GM21825 (cell line): ENCODE measurements around the gene COL4A2.

Experiments used
- ATAC-seq: cut with Tn5 transposase; IDR thresholded peaks from one replicate; pipeline ENCODE4 v1.9.1; 2021; ENCODE audit warnings: mild to moderate bottlenecking, moderate library complexity; ENCODE audit not compliant: unreplicated experiment

COL4A2 gene

GRCh38 chr13:110289174-110289573 is 17.9 kb upstream of the COL4A2 start:
- ATAC-seq = no peak

DNA sequence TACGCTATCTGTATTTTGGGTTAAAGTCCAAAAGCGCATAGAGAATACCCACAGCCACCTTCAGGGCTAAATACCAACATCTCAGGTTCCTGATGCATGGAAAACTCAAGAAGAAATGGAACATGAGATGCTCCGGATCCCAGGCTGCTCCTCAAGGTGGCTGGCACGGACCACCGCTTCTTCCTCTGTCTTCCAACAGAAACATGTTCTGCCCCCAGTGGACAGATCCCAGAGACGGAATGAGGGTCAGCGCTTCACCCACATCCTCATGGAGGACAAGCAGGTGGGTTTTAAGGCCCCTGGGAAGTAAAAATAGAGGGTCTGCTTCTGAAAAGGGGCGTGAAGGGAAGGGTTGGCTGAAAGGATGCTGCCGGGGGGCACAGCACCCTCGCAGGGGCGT is 17.4 kb upstream of the COL4A2 start:
- no peak for ATAC-seq

DNA sequence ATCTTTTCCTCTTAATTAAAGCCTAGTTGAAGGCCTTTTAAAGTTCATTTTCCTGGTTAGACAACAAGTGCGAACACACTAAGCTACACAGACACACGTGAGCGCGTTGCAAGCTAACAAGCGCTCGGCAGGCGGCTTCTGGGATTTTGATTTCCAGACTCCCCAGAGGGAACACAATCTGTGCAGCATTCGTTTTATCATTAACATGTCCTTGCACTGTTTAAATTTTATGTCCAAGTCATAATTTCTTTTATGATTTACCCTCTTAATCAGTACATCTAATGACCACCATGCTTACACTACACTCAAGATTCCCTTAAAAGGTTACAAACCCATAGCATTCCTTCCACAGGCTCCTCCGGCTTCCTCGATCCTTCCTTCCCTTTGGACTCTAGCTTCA is 16.9 kb upstream of the COL4A2 start:
- ATAC-seq = no peak

GRCh38 chr13:110290826-110291225 is 16.3 kb upstream of the COL4A2 start:
- no peak for ATAC-seq

- no peak for ATAC-seq
These were observed 15.8 kb upstream of the COL4A2 start for GRCh38 chr13:110291286-110291685.

- ATAC-seq = no peak
These were observed 14.0 kb upstream of the COL4A2 start for GRCh38 chr13:110293037-110293436.

GRCh38 chr13:110293649-110294048 is 13.4 kb upstream of the COL4A2 start:
- no peak for ATAC-seq

DNA sequence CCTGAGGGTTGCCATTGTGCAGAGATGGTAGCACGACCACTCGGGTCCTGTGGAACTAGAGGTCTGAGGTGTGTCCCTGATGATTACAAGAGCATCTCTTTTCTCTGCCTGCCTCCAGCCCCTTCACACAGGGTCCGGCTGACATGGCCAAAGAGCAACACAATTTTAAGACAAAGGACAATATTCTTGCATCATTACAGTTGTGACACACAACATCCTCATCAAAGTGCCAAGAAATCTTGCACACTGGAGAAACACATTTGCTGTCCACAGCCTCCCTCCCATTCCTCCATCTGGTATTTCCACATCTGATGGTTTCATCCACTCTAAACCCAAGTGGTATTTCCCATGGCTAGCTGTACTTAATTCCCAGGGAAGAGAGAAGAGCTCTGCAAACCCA is 12.9 kb upstream of the COL4A2 start:
- ATAC-seq = no peak

DNA sequence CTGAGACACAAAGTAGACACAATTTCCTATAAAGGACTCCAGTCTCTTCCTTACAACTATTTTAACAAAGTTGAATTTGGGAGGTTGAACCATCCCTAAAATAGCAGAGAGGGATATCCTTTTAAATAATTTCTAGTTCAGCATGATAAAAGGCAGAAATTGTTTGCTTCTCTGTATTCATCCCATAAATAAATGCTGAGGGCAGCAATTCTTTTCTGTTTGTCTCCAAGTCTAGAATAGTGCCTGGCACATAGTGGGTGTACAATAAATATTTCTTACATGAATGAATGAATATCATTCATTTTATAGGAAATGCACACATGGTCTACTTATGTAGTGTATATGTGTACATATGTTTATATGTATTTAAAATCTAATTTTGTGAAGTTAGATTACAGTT is 12.5 kb upstream of the COL4A2 start:
- ATAC-seq = no peak

- no peak for ATAC-seq
These were observed 10.1 kb upstream of the COL4A2 start for GRCh38 chr13:110297011-110297410.

DNA sequence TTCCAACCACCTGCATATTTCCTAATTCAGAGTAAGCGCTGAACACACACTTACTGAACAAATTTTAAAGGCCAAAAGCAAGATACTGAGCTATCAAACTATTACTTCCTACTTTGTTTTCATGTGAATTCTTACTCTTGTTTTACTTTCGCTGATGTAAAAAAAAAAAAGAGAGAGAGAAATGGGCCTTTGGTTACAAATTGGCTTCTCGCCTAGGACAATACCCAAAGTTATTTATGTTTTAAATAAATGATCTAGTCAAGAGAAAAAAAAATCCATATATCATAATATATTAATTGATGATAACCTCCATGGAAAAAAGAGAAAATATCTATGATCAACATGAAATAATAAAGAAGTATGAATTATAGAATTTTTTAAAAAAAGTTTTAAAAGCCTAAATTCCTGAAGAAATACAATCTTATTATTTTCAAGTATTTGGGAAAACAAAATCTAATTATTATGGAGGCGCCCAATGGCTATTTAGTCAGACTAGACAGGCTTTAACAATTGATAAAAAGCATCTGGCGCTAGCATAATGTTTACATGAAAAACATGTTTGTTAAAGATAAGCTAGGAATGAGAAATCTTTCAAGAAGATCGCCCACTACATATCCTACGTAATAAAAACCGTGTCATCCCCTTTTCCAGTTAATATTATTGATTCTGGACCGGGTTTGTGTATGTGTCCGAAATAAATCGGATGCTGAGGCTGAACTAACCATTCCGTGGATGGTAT is 9.1 kb upstream of the COL4A2 start:
- no peak for ATAC-seq

- ATAC-seq = no peak
These were observed 8.4 kb upstream of the COL4A2 start for GRCh38 chr13:110298505-110299282.

- ATAC-seq = no peak
These were observed 7.7 kb upstream of the COL4A2 start for GRCh38 chr13:110299283-110299840.

DNA sequence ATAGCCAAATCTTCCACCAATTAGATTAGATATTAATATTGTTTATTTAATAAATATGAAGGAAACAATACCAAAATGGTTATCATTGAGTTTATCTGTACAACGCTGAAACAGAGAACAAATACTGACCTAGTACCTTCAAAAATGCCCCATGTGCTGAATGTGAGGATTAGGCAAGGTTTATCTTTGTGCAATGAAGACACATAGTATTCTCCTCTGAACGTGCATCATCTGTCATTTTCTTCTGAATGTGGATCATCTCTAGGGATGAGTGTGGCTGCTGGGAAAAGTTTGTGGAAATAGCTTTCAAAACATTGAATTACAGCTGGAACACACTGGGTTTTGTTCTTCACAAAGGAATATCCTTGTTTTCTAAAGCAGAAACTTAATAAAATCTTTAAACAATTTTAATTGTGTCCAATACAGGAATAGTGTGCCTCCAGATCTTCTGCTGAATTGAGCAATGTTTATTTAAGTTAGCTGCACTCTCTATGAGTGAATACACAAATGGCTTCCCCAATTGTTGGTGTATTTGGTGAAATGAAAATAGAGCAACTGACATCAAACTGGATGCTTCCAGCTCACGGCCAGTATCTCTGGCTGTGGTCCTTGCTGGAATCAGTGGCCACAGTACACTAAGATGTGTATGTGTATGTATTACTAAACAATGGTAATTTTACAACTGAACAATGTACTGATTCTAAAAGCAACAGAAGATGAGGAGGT is 6.8 kb upstream of the COL4A2 start:
- no peak for ATAC-seq

GRCh38 chr13:110301083-110301482 is 6.0 kb upstream of the COL4A2 start:
- ATAC-seq = no peak

GRCh38 chr13:110301606-110302553 is 5.2 kb upstream of the COL4A2 start:
- no peak for ATAC-seq

DNA sequence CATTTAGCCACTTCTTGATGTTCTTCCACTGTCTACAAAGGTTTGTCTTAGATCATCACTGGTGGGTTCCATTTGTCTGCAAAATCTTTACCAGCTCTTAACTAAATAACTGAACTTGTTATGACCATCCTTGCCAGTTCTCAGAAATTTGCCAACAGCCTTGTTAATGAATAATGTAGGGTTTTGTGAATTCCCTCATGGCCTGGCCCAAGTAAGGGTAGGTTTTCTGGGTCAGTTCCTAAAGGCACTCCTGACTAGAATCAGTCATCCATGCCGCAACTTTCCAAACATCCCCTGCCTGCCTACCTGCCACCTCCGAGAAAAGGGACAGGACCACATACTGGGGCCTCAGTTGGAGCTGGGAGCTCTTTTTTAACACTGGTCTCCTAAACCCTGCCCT is 4.1 kb upstream of the COL4A2 start:
- no peak for ATAC-seq

DNA sequence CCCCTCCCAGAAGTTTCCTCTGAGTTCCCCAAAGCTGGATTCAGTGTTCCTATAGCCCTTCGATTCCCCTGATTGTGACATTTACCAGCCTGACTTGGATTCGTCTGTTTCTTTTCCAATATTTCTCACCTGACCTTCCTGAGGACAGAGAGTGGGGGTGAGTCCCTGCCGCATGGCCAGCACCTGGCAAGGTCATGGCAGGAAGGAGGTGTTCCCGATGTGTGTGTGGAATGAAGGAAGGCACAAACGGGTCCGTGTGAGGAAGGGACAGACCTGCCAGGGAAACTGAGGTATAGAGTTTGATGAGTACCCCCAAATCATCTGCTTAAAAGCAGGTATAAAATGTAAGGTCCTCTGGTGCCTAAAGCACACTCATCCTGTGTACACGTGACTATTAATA is 3.4 kb upstream of the COL4A2 start:
- no peak for ATAC-seq

DNA sequence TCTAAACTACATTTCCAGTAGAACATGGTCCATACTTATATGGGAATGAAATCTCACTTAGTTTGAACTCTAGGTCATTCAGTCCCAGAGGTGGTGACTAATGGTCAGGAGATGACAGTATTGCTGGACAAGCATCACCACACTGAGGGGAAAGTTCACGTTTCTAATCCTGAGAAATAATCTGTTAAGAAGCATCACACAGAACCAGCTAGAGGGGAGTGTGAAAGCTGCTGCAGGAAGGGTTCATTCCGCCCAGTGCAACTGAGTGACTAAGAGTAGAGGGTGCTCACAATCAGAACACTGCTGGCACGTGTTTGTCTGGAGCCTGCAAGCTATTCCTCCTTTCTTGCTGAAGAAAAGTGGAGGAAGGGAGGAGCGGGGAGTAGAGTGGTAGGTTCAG is 2.8 kb upstream of the COL4A2 start:
- no peak for ATAC-seq

DNA sequence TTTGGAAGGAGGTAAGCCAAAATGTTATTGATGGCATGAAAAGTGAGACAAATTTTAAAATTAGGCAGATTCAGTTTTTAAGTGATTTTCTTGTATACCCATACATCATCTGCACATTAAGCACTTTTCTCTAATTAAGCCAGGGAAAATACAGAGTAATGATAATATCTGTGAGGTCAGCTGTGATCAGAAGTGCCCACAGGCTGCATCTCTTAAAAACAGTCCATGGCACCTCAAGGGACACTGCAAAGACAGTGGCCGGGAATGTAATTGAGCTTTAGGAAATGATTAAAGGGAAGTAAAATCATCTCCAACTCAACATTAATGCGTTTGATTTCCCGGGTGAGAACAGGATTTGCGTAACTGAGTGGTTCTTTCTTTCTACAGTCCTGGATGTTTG is 2.1 kb upstream of the COL4A2 start:
- no peak for ATAC-seq
